GM18502 (cell line): ENCODE measurements around the gene SERPINH1.
A peak's percentile ranks its signal among the peaks of the same experiment; 100 is the strongest.

ENCODE experiments used
- ATAC-seq: cut with Tn5 transposase; IDR thresholded peaks from one replicate; pipeline ENCODE4 v1.9.1; 2021; ENCODE audit warnings: mild to moderate bottlenecking; ENCODE audit not compliant: unreplicated experiment, poor library complexity

SERPINH1 gene

DNA sequence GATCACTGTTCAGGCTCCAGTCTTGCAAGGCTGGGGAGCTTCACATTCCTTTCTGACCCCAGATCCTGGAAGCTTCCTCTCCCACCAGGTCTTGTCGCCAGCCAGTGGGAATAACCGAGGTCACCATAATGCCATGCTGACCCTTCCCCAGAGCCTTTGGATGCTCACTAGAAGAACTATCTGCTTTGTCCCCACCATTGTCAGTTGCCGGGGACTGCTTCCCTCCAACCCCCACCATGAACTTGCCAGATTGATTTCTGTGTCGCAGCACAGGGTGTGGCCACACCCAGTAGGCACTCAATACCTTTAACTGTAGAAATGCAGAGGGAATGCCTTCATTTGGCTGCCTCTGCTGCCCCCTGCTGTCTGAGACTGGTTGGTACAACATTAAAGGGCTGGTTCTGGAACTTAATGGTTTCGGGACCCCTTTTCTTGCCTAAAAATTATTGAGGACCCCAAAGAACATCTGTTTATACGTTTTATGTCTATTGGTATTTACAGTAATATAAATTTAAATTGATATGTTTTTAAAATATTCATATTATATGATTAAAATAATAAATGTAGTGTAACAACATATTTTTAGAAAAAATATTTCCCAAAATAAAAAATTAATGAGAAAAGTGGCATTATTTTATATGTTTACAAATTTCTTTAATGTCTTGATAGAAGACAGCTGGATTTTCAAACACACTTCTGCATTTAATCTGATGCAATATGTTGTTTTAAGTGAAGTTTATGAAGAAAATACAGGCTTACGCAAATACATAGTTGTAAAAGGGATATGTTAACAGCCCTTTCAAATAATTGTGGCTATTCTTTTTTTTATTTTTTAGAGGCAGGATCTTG is 29.6 kb upstream of the SERPINH1 start:
- no peak for ATAC-seq

DNA sequence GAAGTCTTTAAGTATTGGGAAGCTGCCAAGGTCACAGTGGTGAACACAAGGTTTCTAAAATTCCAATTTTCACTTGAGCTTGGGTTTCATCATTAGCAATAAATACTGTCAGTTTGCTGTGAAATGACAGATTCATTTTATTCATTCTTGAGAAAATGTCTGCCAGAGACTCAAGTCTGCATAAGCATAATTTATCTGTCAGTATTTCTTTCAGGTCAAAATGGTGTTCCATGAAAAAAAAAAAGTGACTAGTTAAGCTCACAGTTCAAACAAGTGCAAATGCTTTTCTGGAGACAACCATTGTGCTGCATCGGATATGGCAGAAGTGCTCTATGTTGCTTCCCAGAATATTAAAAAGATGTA is 28.2 kb upstream of the SERPINH1 start:
- ATAC-seq = no peak

DNA sequence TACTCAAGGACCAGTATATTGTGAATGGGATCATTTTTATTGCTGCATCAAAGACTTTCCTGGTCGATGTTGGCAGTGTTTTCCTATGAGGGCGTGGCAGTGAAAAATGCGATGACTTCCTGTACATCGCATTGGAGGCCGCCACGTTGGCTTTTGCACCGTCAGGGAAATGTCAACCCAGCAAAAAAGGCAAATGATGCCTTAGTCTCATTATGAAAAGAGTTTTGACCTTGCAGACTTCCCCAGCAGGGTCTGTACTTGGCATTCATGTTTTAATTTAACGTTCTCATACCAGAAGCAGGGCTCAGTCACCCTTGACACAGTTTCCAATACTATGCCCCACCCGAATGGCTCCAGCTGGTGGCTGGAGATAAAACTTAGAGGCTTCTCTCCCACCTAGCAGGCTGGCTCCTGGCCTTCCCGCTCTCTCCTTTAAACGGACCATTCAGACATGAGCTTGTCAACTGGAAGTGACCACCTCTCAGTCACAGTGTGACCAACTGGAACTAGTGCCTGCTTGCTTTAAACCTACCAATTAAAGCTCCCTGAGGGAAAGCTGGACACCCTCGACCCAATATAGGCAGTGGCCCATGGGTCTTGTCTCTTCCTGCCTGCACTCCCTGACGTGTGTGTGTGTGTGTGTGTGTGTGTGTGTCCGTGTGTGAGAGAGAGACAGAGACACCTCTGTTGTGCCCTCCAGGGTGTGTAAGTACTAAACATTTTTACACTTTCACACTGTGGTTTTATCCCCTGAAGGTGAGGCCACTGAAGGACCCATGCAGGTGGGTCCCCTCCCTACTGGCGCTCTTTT is 27.6 kb upstream of the SERPINH1 start:
- ATAC-seq = no peak

DNA sequence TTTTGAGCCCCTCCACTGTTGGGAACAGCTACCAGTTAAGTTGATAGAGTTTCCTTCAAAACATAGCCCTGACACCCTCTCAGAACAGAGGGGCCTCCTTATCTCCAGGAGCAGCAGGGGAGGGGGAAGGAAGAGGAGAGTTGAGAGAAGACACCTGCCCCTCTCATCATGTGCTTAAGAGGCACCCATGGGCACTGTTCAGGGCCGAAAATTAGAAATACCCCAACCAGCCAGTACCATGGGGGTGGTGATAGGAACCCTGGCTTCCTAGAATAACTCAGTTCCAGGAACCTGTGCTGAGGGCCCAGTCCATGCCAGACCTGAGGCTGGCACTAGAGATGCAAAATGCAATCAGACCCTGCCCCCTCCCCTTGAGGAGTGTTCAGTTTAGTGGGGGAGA is 27.0 kb upstream of the SERPINH1 start:
- no peak for ATAC-seq

DNA sequence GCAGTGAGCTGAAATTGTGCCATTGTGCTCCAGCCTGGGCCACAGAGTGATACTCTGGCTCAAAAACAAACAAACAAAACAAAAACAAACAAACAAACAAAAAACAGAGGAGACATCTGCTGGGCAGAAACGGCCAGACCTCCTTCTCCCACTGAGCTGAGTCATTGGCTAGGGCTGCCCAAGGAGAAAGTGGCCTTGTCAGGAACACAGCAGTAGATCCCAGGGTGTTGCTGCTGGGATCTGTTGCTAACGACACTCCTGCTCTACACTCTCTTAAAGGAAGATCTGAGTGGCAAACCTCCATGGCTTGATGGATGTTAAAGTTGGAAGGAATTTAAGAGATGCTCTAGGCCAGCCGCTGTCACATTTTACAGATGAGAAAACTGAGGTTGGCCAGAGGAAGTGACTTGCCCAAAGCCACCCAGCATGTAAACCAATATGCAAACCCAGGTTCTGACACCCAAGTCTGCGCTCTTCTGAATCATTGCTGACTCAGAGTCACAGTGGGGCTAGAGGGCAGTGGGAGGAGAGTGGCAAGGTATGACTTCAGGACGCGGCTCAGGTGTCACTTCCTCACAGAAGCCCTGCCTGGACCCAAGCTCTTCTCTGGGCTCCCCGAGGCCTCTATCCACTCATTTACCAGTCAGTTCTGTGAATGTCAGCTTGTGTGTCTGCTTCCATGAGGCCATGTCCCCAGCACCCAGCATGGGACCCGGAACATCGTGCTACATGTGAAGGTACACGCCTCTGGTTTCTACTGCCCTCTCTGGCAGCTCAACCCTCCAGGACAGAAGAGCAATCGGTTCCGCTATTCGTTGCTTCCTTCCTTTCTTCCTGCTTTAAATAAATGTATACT is 25.0 kb upstream of the SERPINH1 start:
- ATAC-seq = peak; percentile 90

DNA sequence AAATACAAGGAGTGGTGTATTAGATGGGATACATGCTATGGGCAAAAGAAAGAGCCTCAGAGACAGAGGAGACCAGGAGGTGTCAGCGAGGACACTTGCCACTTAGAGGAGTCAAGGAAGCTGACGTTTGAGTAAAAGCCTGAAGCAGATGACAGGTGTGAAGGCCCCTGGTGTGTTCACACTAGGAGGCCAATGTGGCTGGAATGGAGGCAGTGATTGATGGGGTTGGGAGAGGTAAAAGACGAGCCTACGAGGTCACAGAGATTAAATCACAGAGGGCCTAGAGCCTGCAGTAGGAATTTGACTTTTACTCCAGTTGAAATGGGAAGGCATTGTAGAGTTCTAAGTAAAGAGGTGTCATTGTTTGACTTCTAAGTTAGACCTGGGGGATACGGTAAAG is 24.3 kb upstream of the SERPINH1 start:
- ATAC-seq = no peak

DNA sequence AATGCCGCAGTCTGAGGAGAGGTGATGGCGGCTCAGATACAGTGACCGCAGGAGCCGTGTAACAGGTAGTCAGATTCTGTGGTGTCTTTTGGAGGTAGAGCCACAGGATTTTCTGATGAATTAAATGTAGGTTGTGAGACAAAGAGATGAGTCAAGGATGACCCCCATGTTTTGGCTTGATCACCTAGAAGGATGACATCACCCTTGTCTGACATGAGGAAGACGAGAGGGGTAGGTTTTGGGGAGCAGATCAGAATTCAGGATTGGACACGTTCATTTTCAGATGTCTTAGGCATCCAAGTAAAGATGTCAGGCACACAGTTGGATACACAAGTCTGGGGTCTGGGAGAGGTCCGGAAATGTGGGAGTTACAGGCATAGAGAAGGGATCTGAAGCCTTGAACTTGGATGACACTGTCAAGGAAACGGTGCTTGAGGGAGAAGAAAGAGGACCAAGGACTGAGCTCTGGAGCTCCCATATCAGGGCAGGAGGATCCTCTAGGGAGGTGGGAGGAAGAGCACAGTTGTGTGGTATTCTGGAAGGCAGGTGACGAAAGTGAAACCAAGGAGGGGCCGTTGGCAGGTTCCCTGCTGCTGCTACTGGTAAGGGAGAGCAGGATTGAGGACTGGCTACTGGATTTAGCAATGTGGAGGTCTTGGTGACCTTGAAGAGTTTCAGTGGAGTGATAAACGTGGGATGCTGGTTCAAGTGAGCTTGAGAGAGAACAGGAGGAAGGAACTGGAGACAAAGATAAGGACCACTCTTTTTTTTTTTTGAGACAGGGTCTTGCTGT is 23.7 kb upstream of the SERPINH1 start:
- ATAC-seq = no peak

DNA sequence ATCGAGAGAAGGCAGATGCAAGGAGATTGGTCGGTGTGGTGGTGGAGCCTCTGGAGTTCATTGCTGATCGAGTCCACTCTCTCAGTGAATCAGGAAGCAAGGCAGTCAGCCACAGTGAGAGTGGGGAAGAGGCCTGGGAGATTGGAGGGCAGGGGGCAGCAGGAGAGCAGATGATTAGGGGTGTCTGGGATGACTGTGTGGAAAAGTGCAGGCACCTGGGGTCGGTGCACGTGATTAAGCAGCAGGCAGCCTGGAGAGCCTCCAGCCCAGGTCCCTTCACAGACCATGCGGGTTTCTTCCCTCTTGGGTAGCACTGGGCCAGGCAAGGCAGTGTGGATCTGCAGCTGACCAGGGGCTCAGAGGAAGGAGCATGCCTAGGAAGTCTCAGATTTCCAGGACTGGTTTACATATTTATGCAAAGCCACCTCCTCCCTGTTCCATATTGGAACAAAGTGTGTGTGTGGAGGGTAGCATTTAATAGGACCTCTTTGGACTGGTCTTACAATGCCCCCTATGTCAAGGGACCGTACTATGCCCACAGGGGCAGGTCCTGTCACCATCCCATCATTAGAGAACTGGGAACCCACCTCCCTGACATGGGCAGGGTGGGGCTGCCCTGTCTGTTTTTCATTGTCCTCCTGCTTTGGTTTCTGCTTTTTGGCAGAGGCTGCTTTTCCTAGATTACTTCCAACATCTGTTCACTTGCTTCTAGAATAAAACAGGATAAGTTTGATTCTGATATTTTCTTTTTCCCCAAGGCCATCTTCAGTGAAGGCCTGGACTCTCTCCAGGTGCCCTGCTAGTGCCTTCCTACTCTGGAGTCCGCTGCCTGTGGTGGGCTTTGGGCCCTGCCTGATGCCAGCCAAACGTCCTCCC is 22.4 kb upstream of the SERPINH1 start:
- no peak for ATAC-seq

DNA sequence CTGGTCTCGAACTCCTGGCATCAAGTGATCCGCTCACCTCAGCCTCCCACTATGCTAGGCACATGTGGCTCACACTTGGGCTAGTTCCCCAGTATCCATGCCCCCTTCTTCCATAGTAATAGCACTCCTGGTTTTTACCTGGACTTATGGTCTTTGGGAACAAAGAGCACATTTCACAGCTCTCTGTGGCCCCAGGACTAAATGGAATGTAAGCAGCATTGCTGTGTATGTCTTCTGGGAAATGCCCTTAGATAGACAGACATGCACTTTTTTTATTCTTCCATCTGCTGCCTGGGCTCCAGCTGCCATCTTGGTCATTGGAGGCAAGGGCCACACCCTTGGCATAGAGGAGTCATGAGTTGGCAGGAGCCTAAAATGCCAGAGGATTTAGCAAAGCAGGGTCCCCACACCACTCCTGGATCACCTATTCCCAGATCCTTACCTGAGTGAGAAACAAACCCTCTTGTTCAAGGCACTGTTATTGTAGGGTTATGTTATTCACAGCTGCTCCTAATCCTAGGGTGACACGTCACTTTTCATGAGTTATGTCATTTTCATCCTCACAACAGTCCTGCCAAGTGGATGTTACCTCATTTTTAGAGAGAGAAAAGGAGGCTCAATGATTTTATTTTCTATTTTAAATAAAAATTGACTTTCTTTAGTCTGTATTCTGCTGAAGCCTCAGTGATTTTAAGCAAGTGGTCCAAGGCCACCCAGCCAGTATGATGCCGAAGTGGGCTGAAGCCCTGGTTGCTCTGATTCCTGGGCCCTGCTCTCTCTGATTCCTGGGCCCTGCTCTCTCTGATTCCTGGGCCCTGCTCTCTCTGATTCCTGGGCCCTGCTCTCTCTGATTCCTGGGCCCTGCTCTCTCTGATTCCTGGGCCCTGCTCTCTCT is 20.6 kb upstream of the SERPINH1 start:
- ATAC-seq = no peak

DNA sequence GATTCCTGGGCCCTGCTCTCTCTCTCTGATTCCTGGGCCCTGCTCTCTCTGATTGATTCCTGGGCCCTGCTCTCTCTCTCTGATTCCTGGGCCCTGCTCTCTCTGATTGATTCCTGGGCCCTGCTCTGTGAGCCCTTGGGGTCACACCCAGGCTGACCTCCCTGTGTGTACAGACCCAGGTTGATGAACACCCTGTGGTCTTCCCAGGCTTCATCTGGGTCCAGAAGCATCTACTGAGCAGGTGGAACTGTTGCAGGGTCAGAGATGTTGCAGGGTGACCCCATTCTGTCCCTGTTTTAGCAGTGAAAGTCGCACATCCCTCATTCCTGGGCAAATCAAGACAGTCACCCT is 20.0 kb upstream of the SERPINH1 start:
- ATAC-seq = no peak

DNA sequence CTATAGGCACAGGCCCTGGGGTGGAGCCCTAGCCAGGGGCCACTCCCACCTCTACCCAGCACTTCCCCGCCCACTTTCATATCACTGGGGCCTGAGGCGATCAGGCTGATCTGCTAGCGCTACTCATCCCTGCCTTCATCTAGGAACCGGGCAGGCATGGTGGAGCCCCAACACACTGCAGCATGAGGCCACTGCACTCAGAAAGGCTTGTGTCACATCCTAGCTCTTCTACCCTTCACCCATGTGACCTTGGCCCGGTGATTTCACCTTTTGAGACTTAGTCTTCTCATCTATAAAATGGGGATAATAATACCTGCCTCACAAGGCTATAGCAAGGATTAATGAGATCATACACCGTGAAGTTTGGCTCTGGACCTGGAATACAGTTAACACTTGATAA is 18.2 kb upstream of the SERPINH1 start:
- no peak for ATAC-seq

DNA sequence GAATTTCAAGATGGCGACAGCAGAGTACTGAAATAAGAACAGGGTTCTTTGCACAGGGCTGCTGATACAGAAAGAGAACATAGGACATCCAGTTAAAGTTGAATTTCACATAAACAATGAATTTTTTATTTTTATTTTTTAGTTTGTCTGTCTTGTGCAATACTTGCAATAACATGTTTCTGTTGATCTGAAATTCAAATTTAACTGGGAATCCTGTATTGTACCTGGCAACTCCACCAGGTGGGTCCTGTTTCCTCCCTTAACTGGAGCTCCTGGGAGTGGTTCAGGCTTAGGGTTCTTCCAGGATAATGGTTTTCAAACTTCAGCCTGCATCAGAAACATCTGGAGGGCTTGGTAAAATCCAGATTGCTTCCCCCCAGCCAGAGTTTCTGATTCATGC is 14.9 kb upstream of the SERPINH1 start:
- no peak for ATAC-seq

DNA sequence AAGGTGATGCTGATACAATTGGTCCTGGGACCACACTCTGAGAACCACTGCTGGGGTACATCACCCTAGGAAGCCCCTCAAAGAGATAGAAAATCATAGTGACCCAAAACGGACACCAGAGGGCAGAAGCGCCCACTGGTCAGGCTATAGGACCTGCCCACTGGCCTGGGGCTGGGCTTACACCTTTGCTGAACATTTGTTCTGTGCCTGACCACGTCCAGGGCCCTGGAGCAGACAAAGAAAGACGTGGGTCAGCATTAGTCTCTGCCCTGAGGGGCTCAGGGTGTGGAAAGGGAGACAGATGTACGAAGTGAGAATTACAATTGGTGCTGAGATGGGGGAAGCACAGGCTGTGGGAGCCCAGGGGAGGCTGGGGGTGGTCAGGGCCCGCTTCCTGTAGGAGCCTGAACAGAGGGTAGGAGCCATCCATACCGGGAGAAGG is 14.4 kb upstream of the SERPINH1 start:
- no peak for ATAC-seq

DNA sequence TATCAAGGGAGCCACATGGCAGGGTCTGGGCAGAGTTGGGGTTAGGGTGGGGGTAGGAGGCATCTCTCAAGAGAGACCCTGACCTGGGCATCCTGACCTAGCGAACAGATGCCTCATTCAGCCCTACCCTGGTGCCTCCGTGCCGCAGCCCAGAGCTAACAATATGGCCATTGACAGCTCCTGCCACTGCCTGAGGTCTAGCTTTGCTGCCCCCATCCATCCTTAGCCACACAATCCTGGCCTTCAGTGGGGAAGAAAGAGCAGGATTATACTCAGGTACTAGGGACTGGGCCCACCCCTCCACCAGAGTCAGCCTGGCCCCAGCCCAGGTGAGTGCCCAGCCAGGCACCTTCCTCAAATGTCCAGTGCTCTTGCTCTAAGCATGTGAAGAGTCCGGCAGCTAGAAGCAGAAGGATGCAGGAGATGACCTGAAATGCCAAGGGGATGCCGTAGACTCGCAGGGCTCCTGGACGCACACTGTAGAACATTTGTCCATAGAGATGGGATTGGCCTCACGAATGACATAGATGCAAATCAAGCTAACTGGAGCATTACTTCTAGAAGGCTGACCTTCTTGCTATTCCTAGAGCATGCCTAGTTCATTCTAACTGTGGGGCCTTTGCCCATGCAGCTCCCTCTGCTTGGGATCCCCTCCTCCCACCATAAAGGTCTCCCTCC is 13.3 kb upstream of the SERPINH1 start:
- ATAC-seq = no peak

DNA sequence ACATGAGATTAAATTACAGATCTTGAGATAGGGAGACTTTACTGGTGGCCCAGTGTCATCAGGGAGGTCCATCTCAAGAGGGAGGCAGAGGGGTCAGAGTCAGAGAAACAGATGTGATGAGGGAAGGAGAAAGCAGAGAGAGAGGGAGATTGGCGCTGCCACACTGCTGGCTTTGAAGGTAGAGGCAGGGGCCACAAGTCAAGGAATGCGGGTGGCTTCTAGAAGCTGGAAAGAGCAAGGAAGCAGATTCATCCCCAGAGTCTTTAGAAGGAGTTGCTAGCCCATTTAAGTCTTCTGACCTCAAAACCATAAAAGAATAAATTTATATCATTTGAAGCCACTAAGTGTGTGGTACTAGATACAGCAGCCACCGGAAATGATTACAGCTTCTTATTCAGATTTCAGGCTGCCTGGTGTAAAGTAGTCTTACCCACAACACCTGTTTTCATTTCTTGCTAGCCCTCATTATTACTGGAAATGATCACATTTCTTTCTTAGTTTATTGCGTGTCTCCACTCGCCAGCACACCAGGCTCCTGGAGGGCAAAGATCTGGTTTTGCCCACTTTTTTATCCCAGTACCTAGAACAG is 12.6 kb upstream of the SERPINH1 start:
- no peak for ATAC-seq

DNA sequence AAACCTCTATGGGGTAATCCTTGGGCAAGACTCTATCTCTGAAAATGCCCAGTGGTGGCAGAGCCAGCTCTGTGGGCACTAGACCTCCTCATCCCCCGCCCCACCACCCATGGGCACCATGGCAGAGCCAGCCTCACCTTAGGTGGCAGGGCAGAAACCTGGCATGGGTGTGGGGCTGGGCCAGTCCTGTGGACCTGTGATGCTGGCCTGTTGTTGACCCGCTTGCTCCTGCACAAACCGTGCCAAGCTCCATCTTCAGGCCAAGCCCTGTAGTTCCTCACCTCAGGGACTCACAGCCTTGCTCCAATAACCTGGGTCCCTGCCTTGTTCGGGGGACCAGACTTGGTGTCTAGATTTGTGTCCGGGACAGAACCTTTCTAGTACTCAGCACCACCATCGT is 8.9 kb upstream of the SERPINH1 start:
- ATAC-seq = no peak

DNA sequence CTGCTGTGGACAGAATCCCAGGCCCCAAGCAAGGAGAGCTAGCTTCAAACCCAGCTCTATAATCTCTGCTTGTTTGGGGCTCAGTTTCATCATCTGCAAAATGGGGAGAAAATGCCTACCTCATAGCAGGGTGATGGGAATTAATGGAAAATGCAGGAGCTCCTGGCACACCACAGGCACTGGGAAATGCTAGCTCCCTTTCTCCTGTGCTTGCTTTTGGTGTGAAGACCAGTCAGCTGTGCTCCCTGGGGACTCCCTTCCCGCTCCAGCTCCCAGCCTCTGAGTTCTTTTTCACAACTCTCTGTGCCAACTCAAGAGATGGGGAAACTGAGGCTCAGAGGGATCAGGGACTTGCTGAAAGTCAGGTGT is 8.2 kb upstream of the SERPINH1 start:
- ATAC-seq = no peak
